GM19025 (cell line): ENCODE measurements around the gene THBS1.

Experiments used
- ATAC-seq: cut with Tn5 transposase; IDR thresholded peaks from one replicate; pipeline ENCODE4 v1.9.1; 2021; ENCODE audit warnings: mild to moderate bottlenecking, low read depth, moderate library complexity; ENCODE audit not compliant: unreplicated experiment

THBS1 gene

DNA sequence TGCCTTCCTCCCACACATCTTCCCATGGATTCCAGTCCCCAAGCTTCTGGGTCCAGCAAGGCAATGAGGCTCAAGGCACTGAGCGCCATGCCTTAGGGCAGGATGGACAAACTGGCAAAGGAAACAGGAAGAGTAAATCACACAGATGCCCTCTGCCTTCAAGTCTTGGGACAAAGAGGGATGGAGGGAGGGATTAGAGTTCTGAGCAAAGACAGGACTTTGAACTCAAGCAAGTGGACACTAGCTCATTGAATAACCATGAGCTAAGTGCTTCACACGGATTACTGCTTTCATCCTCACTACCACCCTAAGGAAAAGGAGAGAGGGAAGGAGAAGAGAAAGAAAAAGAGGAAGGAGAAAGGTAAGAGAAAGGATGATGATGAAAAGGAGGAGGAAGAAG, 7.6 kb upstream of the THBS1 start:
- no peak for ATAC-seq

DNA sequence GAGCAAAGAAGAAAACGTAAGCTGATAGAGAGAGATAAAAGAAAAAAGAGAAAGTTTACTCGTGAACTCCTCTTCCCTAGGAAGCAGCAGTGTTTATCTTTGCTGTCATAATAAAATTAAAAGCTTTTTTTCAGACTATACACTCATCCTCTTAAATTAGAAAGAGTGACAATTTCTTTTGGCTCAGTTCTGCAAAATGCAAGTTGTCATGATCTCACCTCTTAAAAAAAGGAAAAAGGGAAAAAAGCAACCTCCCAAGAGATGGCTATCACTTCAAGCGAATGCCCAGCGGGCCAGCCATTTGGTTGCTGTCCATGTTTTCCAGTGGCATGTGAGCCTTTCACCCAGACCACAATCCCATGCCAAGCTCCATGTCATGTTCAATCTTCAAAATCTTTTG, 7.0 kb upstream of the THBS1 start:
- no peak for ATAC-seq

DNA sequence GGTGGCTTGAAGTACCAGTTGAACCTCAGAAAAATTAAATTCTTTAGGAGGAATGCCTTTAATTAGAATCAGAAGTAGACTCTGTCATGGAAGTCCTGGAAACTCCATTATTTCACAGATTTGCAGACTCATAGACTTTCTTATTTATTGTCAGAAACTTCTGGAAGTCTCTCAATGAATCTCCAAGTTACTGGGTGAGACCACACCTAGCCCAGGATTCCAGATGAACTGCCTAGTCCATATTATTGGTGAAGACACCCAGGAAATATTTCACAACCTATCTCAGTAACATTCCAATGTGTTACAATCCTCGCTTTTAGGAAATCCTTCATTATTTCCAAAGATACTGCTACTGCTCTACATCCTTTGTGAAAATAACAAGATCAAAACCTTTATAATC, 6.5 kb upstream of the THBS1 start:
- ATAC-seq, result no peak

DNA sequence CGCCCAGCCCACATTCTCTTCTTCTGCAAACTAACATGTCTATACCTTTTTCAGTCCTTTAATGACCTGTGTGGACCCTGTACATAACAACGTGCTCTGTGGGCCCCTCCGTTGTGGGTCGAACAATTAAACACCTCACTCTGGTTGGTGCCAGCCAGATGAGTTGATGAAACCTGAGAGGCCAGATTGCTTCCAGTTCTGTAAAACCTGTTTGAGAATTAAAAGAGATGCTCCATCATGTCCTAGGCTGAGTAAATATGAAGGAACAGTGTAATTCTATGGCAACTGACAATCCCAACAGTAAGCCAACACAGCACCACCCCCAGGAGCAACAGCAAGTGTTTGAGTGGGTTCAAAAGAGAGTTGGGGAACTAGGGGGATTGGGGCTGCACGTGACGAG, 5.7 kb upstream of the THBS1 start:
- no peak for ATAC-seq

DNA sequence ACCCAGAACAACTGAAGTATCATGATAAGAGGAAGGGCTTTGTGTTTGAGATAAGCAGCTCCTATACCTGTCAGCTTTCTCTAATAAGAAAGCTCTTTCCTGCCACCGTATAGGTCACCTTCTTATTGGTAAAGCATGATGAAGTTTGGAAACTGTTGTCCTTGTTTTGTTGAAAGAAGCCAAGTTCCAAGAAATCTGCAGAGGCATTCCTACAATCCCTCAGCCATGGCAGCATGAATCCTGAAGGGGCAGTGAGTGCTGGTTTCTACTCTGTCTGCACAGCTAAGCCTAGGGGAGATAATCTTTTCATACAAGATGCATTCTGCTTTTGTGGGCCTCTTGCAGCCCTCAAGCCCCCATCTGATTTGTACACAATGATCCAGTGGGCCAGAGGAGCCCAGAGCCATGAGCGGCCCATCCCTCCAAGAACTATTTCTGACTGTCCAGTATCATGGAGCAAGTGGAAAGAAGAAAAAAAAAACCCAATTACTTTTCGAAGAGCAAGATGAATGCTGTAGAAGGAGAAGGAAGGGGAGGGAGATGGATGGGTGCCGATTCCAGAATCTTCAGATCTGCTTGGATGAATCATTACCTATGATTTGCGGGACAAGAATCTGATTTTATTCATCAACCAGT, 1.9 kb upstream of the THBS1 start:
- no peak for ATAC-seq

DNA sequence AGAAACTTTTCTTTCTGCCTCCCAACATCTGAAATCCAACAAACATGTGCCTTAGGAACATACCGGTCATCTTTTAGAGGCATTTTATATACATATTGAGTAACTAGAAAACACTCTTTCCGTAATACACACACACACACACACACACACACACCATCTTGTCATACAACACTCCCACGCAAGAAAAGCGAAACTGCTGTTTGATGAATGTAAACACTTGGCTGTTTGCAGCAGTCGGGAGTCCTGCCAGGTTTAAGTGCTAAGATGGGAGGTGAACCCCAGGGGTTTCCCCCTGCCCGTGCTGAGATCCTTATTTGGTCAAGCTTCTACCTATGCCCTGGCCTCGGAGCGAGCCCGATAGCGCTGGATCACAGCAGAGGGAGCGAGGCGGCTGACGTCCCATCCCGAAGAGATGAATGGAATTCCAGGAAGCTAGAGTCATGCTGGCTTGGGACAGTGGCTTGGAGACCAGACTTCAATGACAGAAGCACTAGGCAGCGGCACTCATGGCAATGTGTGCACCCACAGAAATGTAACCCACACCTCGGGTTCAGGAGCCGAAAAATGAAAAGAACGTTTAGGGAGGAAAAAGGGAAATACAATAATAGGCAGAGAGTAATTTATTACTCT, 1.3 kb upstream of the THBS1 start:
- no peak for ATAC-seq

DNA sequence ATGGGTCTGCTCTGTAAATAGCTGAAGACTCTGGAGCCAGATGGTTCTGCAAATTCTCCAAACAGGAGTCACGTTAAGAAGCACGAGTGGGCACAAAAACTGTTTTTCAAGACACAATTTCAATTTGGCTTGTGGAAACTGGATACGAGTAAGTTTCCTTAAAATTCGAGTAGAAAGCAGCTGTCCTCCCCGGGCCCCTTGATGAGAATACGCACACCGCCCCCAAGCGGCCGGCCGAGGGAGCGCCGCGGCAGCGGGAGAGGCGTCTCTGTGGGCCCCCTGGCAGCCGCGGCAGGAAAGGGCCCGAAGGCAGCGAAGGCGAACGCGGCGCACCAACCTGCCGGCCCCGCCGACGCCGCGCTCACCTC, 778 bp upstream of the THBS1 start:
- peak; percentile 75 for ATAC-seq

DNA sequence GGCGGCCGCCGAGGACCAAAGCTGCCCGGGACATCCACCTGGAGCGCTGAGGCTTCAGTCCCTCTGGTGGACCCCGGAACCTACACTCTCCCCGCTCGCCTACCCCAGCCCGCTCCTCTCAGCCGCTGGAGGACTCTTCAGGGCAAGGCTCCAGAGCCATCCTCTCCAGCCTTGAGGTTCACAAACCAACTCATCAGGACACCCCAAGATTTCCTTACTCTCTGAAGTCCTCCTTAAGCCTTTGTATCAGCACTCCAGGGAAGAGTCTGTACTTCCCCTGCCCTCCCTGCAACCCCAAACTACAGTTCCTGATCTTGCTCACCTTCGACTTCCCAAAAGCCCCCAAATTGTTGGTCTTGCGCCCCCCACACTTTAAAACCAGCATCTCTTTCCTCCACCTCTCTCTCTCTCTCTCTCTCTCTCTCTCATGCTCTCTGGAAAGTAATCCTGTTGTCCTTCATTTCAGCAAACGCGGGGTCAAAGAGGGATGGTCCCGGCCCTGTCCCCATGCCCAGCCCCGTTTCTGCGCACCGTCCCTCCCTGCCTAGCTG, 438 bp downstream of the THBS1 start:
- ATAC-seq, result no peak

DNA sequence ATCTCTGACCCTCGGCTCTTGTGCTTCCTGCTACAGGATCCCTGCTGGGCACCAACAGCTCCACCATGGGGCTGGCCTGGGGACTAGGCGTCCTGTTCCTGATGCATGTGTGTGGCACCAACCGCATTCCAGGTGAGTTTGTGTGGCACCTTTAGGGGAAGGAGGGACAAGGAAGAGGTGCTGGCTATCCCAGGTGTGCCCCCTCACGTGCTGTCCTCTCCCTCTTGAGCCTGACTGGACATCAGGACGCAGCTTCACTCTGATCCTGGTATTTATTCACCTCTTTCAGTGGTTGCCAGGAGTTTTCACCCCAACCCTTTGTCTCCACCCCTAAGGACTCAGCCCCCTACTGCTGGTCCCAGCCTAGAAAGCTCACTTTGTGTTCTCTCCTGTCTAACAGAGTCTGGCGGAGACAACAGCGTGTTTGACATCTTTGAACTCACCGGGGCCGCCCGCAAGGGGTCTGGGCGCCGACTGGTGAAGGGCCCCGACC, 960 bp downstream of the THBS1 start:
- ATAC-seq, result no peak

DNA sequence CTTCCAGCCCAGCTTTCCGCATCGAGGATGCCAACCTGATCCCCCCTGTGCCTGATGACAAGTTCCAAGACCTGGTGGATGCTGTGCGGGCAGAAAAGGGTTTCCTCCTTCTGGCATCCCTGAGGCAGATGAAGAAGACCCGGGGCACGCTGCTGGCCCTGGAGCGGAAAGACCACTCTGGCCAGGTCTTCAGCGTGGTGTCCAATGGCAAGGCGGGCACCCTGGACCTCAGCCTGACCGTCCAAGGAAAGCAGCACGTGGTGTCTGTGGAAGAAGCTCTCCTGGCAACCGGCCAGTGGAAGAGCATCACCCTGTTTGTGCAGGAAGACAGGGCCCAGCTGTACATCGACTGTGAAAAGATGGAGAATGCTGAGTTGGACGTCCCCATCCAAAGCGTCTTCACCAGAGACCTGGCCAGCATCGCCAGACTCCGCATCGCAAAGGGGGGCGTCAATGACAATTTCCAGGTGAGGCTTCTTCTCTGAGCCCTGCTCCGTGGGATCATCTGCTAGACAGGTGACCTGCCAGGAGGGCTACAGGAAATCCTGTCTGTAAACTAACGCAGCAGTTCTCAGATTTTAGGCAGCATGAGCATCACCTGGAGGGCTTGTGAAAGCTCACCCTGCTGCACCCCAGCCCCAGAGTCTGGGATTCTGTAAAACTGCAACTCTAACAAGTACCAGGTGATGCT, 1.6 kb downstream of the THBS1 start:
- ATAC-seq, result no peak

DNA sequence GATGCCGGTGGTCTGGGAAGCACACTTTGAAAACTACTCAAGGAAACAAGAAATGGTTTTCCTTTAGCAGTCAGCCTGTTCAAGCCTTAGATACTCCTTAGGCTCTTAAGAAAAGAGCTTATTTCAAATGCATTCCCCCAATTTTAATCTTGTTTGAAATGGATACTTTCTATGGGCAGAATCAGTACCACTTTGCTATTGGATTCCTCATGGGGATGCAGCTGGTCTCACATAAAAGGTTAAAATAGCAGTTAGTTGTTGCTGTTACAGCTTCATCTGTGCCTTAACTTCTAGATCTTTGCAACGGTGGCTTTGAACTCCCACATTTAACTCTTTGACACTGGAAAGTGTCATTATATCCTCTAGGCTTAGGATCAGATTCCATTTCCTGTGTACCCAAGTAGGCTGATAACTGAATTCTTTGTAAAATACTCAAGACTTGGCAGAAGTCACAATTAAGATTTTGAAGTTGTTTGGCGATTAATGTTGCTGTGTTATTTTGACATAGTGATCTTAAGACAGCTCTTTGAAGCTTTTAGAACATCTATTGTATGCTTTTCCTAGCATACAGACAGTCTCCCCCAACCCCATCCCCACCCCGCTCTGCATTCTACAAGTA, 2.2 kb downstream of the THBS1 start:
- ATAC-seq, result no peak

DNA sequence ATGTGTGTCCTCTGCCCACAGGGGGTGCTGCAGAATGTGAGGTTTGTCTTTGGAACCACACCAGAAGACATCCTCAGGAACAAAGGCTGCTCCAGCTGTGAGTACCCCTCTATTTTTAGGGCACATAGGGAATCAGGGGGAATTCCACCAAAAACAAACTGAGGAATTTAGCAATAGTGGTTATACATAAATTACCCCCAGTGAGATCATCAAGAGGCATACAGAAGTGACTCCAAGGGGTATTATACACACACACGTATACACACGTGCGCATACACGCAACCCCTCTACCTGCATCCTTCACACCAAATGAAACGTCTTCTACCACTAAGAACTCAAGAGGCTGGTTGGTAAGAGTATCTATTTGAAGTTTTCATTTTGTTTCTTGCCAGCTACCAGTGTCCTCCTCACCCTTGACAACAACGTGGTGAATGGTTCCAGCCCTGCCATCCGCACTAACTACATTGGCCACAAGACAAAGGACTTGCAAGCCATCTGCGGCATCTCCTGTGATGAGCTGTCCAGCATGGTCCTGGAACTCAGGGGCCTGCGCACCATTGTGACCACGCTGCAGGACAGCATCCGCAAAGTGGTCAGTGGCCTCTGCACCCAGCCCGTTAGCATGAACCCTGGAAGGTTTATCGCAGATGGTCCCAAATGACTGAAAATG, 2.9 kb downstream of the THBS1 start:
- no peak for ATAC-seq

DNA sequence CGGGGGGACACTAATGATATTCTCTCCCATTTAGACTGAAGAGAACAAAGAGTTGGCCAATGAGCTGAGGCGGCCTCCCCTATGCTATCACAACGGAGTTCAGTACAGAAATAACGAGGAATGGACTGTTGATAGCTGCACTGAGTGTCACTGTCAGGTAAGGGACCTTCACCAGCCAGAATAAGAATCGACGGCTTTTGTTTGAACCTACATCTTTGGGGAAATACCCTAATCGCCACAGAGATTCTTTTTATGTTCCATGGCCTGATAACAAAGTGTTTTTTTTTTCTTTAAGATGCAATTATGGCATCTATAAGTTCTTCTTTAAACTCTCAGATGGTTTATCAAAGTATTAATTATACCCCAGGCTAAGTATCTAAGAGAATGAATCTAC, 3.4 kb downstream of the THBS1 start:
- ATAC-seq, result no peak

DNA sequence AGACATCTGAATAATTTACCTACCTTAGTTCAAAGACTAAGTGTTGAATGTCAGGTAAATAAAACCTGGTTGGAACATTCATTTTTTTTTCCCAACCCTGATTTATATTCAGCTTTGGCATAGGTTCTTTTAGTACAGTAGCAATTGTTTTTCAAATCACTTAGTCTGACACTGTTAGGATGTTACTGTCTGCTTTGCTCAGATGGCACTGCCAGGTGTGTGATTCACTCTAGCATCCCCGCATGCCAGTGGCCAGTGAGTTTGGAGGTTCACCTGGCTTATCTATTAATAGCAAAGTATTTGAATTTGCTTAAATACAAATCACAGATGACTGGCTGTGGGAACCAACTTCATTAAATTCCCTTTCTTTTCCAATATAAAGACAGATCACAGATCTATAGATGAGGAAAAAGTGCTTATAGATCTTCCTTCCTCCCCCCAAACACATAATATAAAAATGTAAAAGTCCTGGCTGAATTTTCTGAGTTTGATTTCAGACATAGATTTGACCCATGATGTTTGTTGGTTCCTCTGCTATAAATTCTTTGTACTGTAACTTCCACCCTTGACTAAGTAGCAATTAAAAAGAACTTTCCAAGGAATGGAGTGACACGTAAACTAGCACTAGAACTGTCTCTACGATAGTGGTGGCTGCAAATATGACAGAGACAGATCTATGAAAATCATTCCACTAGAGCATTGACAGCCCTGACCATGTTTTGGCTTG, 3.9 kb downstream of the THBS1 start:
- no peak for ATAC-seq

DNA sequence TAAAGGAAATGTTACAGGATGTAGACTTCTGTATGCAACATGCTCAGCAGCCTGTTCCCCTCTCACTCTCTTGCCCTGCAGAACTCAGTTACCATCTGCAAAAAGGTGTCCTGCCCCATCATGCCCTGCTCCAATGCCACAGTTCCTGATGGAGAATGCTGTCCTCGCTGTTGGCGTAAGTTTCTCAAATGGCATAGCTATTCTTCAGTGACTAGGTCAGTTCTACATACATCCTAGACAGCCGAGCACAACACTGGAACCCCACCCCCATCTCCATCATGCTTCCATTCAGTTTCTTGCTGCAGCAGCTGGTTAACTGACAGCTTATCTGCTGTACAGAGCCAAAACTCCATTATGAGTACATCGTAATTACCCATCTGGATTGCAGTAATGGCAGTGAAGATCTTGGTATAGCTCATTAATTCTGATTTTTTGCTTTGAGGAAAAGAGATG, 4.5 kb downstream of the THBS1 start:
- ATAC-seq, result no peak

DNA sequence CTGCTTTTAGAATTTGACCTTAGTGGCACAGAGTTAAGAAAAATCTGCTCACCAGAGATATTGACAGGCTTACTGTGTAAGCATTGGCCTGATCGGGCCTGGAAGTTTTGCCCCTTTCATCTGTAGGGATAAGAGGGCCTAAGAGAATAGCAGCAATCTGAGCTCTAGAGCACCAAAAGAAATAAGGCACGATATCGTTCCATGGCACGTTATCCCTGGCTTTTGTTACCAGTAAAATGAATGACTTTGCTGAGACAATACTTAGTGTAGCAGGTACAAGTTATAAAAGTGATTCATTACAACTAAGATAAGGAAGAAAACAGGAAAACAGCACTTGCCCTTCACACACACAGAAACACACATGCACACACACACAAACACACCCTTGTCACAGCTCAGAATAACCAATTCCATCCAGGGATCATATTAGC, 5.0 kb downstream of the THBS1 start:
- ATAC-seq, result no peak

DNA sequence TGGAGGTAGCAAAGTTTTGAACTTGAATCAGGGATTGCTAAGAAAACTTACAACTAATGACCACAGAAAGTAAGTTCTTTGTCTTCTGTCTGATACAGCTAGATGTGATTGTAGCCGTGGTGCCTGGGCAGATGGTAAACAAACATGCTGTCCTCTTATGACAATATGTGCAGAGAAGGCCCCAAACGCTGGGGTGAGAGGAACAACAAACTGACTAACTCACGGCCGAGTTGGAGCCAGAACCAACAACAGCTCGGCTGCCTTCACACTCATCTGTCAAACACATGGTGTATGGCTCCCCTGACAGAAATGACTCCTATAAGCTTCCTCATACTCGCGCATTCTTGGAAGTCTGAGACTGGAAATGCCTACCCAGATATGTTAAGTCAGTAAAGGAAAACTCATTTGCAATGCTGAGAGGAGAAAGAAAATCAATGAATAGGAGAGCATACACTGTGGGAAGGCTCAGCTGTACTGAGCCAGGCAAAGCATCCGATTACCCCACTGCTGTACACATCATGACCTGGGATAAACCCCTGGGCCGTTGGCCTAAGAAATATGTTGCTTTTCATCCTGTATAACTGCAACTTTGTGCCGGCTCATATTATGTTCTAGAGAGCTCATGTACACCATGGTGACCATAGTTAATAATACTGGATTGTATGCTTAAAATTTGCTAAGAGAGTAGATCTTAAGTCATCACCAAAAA, 5.7 kb downstream of the THBS1 start:
- no peak for ATAC-seq

DNA sequence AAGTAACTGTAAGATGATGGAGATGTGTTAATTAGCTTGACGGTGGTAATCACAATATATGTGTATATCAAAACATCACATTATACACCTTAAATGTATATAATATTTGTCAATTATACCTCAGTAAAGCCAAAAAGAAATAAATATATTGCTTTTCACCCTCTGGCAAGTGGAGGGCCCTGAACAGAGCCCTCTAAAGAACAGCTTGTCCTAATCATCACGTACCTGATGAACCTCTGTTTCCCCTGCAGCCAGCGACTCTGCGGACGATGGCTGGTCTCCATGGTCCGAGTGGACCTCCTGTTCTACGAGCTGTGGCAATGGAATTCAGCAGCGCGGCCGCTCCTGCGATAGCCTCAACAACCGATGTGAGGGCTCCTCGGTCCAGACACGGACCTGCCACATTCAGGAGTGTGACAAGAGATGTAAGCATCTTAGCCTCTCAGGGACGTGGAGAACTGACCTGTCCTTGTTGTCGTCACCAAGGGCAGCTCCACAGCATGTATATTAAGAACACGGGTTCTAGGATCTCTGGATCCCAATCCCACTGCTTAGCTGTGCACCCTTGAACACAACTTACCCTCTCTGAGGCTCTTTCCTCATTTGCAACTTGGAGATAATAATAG, 6.3 kb downstream of the THBS1 start:
- no peak for ATAC-seq
